ENCODE results near the gene SLC14A1.

Gene SLC14A1

DNA sequence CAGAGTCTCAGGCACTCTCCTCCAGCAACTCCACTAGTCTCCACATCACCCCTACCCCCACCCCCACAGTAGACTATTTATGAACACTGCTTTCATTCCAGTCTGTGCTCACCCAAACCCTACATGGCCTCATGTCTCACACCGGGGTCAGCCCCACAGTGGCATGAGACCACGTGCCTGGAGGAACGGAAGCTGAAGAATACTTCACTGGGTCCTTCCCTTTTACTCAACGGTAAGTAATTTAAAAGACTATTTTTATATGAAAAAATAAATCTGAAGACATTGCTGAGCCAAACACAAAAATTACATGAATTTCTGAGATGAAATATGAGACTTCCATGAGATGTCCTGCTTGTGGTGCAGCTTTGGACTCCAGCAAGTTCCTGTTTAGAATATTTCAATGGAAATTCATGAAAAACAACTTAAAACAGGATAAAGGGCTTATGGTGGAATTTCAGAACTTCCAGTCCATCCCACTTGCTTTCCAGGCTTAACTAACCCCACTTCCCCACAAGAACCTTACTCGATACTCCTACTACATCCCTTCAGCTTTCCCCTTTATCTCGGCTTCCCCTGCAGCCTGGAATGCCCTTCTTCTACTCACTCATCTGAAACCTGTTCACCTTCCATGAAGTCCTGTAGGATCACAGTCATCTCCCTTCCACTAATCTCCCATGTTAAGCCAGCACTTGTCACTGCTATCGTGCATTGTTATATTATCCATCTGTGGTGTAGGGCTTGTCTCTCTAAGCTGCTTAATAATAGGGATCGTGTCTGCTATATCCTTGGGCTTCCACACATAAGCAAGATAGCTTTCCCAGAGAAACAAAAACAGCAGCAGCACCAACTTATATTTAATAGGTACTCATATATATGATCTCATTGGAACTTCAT is 47.9 kb downstream of the SLC14A1 start:
- ChIA-PET CTCF (no interaction called here), POLR2A (interaction anchor here (0.5 kb wide), 1 partner anchor 832 kb away, joined by 3 read pairs; no protein-coding TSS in a partner anchor)
- TF ChIP-seq, protein P1, sequence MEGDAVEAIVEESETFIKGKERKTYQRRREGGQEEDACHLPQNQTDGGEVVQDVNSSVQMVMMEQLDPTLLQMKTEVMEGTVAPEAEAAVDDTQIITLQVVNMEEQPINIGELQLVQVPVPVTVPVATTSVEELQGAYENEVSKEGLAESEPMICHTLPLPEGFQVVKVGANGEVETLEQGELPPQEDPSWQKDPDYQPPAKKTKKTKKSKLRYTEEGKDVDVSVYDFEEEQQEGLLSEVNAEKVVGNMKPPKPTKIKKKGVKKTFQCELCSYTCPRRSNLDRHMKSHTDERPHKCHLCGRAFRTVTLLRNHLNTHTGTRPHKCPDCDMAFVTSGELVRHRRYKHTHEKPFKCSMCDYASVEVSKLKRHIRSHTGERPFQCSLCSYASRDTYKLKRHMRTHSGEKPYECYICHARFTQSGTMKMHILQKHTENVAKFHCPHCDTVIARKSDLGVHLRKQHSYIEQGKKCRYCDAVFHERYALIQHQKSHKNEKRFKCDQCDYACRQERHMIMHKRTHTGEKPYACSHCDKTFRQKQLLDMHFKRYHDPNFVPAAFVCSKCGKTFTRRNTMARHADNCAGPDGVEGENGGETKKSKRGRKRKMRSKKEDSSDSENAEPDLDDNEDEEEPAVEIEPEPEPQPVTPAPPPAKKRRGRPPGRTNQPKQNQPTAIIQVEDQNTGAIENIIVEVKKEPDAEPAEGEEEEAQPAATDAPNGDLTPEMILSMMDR (IDR thresholded peaks at IDR 0.05; ENCODE audit: control extremely low read depth, extremely low read depth, low read depth, missing control alignments): no peak
- DNase-seq (ENCODE audit: extremely low spot score): no peak

- CTCF ChIA-PET: no interaction called here
- POLR2A ChIA-PET: no interaction called here
- no peak for DNase-seq (ENCODE audit: extremely low spot score)
- TF ChIP-seq, protein P1 (IDR thresholded peaks at IDR 0.05; ENCODE audit: control extremely low read depth, extremely low read depth, low read depth, missing control alignments): no peak
Measured at GRCh38 chr18:45774065-45774521, 50.1 kb downstream of the SLC14A1 start.

GRCh38 chr18:45775241-45775676 is 51.3 kb downstream of the SLC14A1 start:
- DNase-seq (ENCODE audit: extremely low spot score): peak; percentile 48
- TF ChIP-seq, protein P1 (IDR thresholded peaks at IDR 0.05; ENCODE audit: control extremely low read depth, extremely low read depth, low read depth, missing control alignments): no peak
- ChIA-PET POLR2A (no interaction called here), CTCF (interaction anchor here (0.8 to 1.5 kb wide), 4 partner anchors 11 to 104 kb away, joined by 3 read pairs; no protein-coding TSS in a partner anchor)

DNA sequence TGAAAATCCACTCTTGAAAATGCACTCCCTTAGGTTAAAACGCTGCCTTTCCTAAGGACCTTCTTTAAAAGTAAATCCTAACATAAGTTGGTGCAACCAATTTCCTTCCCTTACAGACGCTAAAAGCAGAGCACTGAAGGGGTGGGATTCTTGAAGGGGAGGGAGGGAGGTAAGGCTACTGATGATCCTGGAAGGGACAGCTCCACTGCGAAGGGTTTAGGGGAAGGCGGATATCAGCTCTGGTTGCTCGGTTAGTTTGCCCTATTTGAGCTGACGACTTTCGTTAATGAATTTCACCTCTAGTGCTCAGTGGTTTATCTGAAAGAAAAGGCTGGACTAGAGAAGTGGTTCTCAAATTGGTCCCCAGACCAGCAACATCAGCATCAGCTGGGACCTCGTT is 51.8 kb downstream of the SLC14A1 start:
- ChIA-PET CTCF (interaction anchor here (1.3 to 1.5 kb wide), 3 partner anchors 10 to 103 kb away, joined by 3 read pairs; no protein-coding TSS in a partner anchor), POLR2A (no interaction called here)
- no peak for DNase-seq (ENCODE audit: extremely low spot score)
- TF ChIP-seq, protein P1 (IDR thresholded peaks at IDR 0.05; ENCODE audit: control extremely low read depth, extremely low read depth, low read depth, missing control alignments): no peak

DNA sequence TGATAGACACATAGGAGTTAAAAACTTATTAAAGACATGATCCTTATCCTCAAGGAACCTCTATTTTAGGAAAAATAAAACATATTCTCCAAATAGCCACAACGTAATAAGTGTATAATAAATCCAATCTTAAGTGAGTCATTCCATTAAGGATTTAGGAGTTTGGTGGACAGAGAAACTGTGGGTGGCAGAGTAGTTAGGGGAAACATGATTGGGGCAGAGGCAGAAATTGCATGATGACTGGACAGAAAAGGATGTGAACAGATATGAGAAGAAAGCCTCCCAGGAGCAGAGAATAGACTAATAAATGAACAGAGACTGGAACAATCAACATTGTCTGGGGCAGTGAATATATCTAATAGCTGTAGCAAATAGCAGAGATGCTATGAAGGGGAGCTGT is 53.4 kb downstream of the SLC14A1 start:
- CTCF ChIA-PET: interaction anchor here (1.0 to 2.0 kb wide), 3 partner anchors 9 to 103 kb away, joined by 3 to 8 read pairs (median 3); no protein-coding TSS in a partner anchor
- DNase-seq (ENCODE audit: extremely low spot score): no peak
- POLR2A ChIA-PET: no interaction called here
- TF ChIP-seq, protein P1 (IDR thresholded peaks at IDR 0.05; ENCODE audit: control extremely low read depth, extremely low read depth, low read depth, missing control alignments): no peak

DNA sequence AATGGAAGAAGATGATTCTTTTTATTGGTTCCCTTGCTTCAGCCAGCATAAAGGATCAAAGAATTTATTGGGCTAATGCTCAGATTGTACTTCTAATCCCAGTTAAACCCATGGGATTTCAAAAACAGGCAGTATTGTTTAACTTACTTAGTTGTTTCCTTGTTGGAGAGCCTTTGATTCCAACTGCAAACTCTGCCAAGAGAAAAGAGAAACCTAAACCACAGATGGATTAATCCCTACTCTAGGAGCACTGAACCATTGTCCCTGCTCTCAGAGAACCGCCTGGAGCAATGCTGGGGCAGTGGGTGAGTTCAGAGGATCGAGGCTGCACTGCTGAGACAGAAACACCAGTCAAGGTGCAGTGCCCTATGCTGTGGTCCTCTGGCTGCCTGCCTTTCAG is 56.6 kb downstream of the SLC14A1 start:
- ChIA-PET CTCF (interaction anchor here (1.1 kb wide), 1 partner anchor 12 kb away, joined by 4 read pairs; no protein-coding TSS in a partner anchor), POLR2A (no interaction called here)
- DNase-seq (ENCODE audit: extremely low spot score): no peak
- TF ChIP-seq, protein P1 (IDR thresholded peaks at IDR 0.05; ENCODE audit: control extremely low read depth, extremely low read depth, low read depth, missing control alignments): no peak
